AG09309 (cell line): ENCODE data around the gene DGKG.
A peak's percentile ranks its signal among the peaks of the same experiment; 100 is the strongest.

Source experiments
- DNase-seq: peaks from one replicate; pipeline ENCODE4 v3.0.0-alpha.2; 2010; ENCODE audit warnings: low read depth
- H3K4me3 ChIP-seq: 2 replicates; pipeline ENCODE4 v1.5.1; 2011; ENCODE audit warnings: mild to moderate bottlenecking, low read depth, low read length, moderate library complexity; ENCODE audit not compliant: control insufficient read depth
- TF ChIP-seq, protein P1 (sequence below): IDR thresholded peaks from 2 replicates; pipeline ENCODE4 v1.5.1; 2011; ENCODE audit warnings: mild to moderate bottlenecking, low read depth, low read length, inconsistent platforms; ENCODE audit not compliant: insufficient read depth, control insufficient read depth; ENCODE audit errors: missing control alignments

DGKG gene

DNA sequence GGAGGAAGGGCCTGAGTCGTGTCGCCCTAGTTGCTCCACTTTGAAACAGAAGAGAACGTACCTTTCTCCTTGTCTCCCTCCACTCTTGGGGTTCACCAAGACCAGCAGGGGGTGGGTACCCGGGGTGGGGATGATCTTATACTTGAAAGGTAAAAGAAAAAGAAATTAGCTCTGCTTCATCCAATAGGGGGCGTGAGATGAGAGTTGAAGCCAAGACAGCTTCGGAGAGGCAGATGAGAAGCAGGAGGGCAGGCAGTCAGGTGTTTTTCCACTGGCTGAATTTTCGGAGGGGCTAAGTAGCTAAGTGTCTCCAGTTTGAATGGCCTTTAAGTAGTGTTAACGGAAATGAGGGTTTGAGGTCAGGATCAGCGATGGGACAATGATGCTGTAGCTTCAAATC is 100.4 kb downstream of the DGKG start:
- DNase-seq, result no peak
- TF ChIP-seq, protein P1, sequence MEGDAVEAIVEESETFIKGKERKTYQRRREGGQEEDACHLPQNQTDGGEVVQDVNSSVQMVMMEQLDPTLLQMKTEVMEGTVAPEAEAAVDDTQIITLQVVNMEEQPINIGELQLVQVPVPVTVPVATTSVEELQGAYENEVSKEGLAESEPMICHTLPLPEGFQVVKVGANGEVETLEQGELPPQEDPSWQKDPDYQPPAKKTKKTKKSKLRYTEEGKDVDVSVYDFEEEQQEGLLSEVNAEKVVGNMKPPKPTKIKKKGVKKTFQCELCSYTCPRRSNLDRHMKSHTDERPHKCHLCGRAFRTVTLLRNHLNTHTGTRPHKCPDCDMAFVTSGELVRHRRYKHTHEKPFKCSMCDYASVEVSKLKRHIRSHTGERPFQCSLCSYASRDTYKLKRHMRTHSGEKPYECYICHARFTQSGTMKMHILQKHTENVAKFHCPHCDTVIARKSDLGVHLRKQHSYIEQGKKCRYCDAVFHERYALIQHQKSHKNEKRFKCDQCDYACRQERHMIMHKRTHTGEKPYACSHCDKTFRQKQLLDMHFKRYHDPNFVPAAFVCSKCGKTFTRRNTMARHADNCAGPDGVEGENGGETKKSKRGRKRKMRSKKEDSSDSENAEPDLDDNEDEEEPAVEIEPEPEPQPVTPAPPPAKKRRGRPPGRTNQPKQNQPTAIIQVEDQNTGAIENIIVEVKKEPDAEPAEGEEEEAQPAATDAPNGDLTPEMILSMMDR, result peak; percentile 27
- H3K4me3 ChIP-seq, result no peak overlapping the region

DNA sequence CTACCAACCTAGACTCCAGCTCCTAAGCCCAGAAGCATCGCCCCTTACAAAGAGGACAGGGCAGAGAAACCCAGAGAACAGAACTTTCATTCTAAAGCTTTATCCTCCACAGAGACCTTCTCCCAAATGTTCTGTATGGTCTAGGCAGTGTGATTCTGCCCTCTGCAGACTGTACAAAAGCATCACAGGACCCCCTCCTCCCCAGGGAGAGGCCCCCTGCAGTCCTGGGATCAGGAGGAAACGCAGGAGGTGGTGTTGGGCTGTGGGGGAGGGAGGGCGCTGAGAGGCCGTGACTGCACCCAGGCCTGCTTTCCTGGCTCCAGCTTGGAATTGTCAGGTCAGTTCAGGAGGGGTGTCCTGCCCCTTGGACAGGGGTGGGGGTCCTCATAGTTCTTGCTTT is 101.3 kb downstream of the DGKG start:
- TF ChIP-seq, protein P1, result no peak
- no peak for DNase-seq
- no peak overlapping the region for H3K4me3 ChIP-seq

DNA sequence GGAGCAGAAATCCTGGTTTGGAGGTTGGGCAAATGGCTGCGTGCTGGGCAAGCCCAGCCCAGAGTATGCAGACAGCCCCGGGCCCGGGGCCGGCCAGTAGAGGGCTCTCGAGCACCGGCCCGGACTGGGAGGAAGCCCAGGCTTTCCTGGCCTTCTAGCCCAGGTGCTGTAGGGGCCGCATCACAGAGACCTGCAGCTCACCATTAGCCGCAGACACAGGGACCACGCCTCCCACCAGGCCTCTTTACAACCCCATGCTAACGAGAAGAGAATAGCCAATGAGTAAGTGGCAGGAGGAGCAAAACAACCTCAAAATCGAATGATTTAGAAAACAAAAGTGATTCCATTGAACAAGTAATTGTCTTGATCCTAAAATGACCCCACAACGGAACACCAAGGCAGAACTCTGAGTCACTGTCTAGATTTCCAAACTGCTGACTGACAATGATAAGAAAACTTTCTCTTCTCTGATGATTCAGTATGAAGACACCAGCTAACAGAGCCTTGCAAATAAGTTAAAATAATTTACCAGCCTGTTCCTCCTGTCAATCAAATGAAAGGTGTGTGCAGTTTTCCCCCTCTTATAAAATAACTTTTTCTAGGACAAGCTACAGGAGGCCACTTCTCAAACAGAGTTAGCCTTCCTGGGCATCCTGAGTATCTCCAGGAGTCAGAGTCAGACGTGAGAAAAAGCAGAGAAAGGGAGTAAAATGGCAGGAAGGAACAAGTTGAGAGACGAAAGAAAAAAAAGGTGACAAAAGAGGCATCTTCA is 102.2 kb downstream of the DGKG start:
- DNase-seq, result peak; percentile 5
- no peak overlapping the region for H3K4me3 ChIP-seq
- TF ChIP-seq, protein P1, result peak; percentile 96

DNA sequence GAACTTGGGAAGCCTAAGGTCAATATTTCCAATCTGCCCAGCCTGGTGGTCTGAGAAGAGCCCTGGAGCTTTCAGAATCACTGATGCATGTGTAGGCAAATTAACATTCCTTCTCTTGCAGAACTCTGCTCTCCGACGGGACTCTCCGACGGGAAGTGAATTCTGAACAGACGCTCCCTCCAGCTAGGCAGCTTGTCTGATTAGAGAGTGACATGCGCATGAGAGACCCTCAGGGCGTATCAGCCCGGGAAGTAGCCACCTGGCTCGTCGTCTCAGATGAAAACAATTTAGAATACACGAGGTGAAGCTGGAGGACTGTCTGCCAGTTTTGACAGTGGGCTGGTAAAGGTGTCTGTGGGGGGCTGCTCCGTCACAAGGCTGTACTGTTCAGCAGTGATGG is 103.1 kb downstream of the DGKG start:
- H3K4me3 ChIP-seq, result no peak overlapping the region
- TF ChIP-seq, protein P1, result no peak
- no peak for DNase-seq

DNA sequence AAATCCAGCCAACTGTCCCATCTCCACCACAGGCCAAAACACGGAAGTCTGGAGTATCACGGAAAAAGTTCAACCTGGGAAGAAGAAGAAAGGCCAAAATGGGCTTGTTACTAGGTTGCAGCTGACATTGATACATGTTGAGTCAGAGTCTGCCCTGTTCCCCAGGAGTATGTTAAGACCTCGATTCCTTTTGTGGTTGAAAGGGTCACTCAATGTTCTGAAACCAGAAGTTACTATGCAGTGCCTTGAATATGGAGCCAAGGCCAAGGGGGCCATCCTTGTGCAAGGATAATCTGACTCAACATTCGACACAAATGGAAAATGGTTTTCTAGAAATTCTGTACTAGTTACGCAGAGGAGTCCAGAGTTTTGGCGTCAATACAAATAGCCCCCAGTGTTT is 104.2 kb downstream of the DGKG start:
- DNase-seq, result no peak
- H3K4me3 ChIP-seq, result no peak overlapping the region
- TF ChIP-seq, protein P1, result no peak

DNA sequence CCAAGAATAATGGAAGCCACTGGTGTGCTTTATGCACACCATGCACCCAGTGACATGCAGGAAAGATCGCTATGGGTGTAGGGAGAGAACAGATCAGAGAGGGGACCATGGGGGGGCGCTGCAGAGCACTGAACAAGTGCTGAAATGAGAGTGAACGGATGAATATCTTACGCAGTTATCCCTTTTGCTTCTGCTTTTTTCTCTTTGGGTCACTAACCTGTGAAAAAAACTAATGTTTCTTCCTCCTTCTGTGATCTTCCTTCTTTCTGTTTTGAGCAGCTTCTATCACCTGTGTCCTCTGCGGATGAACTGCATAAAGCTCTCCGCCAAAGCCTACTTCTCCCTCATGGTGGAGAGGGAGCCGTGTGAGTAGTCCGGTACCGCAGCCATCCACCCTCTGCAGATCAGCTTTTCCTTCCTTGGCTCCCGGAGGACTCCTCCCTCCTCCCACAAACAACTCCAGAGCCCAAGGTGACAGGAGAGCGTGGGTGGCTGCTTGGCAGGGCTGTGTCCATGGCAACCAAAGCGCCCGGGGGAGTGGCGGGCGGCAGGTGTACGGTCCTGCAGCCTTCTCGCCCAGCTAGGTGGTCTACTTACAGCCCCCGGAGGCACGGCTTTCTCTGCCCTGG is 106.2 kb downstream of the DGKG start:
- no peak overlapping the region for H3K4me3 ChIP-seq
- DNase-seq, result no peak
- TF ChIP-seq, protein P1, result no peak
